TTC549 (cell line): Measurements from ENCODE around the gene ZMIZ1.

ENCODE experiments used
- FAIRE-seq: peaks from 2 replicates; lab custom pipeline; 2012; peaks lifted over from hg19 to GRCh38; lab: Jason Lieb, UNC

ZMIZ1 gene

DNA sequence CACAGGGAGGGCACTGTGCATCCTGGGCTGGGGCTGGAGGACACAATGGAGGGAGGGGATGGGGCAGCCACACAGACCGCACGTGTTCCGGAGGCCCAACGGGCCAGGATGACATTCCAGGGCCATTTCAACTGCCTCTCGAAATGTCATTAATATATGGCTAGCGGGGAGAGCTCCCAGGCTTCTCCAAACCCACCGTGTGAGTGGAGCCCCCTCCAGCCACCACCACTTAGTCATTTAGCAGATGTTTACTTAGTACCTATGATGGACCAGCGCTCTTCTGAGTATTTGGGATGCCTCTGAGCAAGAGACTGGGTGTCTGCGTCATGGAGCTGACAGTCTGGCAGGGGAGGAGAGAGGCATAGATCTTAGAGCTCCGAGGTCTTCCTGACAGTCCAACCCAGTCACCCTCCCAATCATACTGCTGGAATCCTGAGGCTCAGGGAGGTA, 107.3 kb downstream of the ZMIZ1 start:
- no peak for FAIRE-seq

DNA sequence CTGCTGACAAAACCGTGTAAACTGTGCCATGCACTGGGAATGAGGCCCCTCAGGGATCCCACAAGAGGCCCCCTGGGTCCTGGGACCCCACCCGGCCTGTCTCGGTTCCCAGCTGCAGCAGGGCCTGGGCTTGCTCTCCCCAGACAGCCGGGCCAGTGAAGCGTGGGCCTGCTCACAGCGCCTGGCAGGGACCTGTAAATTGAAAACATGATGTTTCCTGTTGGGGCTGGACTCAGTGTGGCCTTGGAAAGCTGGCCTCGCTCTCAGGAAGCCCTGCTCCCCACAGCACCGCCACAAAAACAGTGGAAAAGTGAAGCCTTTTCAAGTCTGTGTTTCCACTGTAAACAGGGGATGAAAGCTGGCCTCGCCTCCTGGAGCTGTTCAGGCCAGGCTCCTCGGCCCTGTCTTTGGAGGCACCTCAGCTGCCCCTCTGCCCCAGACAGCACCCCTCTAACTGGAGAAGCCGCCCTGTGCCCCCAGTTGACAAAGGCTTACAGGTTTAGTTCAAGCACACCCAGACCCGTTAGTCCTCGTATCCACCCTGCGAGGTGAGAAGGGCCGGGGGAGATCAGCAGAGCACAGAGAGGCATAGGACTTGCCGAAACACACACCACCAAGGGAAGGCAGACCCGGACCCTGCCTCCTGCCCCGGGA, 108.3 kb downstream of the ZMIZ1 start:
- FAIRE-seq = no peak

DNA sequence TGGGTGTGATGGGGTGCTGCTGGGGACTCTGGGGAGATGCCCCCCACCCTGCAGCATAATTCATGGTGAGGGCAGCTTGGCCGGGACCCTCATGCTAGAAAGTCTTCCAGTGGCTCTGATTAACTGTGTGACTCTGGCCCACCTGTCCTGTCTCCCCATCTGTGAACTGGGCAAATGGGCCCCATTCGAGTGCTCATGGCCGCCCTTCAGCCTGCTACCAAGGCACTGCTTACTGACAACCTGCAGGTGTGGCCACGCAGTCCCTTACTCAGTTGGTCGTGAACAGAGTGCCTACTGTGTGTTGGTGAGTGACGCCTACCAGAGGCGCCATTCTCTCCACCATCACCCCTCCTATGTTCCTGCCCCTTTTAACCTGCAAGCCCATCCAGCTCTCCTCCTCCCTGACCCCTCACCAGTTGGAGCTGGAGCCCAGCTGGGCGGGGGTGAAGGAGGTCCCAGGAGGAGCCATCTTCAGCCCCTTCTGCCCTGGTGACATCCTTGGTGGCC, 109.4 kb downstream of the ZMIZ1 start:
- no peak for FAIRE-seq

DNA sequence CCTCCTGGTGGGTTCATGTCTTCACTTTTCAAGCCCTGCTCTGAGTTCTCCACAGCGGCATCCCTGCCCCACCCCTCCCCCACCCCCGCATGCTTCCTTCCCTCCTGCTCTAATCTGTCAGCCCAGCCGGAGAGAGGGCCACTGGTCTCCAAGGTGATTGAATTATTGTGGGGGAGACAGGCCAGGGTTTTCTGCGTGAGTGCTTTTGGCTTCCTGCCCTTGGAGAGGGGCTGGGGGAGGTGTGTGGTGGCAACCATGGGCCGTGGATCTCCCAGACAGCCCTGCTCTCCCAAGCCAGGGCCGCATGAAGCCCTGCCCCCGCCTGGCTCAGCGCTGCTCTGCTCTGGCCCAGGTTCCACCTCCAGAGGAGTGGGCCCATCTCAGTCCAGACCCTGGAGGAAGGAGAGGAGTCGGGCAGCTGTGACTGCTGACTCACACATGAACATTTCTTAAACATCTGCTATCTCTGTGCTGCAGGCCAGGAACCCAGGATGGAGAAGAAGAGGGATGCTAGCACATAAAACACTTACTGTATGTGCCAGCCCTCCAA, 109.9 kb downstream of the ZMIZ1 start:
- no peak for FAIRE-seq

DNA sequence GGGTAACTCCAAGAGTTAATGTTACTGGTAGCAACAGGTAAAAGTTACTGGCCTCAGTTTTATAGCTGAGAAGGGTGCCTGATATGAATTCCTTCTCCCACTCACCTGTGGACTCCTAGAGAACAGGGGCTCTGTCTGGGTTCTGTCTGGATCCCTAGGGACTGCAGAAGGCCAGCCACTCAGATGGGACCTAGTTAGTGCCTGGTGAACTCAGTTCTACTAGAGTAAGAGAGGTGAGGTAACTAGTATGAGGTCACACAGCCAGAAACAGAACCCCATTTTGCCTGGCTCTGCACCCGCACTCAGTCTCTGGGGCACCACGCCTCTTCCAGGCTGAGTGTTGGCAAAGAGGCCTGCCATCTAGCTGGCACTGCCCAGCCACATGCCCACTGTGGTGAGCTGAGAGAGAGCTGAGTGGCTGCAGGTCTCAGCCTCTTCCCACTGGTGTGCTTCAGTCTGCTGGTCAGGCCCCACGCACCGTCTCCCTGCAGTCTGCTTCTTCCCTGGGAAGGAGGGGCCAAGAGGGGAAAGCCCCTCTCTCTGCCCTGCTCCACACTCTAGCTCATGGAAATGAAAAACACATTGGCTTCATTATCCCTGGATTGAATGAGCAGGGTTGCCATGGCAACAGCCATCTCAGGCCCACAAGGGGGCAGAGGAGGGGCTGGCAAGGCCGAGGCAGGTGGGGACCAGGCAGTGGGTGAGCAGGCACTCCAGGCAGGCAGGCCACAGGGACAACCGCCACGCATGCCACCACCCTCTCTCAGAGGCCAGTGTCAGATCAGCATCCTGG, 110.6 kb downstream of the ZMIZ1 start:
- FAIRE-seq = no peak

DNA sequence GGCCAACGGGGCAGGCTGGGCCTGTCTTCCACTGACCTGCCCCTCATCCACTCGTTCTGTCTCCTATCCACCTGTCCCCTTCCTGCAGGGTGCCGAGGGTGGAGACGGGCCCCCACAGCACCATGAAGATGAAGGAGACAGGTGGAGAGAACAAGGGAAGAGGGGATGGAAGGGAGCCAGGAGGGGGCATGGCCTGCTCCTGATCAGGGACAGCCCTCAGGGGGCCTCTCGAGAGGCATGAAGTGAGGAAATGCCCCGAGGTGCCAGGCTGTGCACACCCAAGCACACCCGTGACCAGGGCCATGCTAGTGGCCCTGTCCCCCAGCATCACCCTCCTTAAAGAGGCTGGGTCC, 111.2 kb downstream of the ZMIZ1 start:
- FAIRE-seq = no peak

DNA sequence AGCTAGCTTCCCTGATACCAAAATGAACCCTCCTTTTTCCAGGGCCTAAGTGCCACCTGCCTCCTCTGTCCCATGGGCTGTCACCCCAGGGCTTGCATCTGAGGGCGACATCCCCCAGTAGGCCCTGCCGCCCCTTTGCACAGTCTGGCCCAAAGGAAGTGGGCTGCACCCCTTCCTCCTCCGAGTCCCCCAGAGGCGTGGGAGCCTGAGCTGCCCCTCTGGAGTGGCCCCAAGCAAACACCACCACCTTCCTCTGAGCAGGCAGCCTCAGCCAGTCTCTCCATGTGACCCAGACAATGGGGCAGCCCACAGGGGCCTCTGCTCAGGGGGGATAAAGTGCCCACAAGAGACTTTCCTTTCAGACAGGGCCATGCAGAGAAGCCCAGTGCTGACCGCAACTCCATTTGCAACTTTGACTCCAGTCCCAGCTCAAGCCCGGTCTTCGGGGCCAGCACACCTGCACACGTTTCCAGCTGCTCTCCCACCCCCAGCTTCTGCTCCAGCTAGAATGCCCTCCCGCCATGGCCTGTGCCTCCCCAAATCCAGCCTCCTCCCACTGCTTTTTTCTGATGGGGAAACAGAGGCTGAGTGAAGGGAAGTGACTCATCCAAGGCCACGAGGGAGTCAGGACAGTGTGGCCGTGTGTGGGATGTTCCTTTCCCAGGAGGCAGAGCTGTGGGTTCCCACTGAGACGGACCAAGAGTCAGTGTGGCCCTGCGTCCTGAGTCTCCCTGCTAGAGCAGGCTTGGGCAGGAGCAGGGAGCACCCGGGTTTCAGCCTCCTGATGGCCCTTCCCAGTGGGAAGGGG, 111.9 kb downstream of the ZMIZ1 start:
- FAIRE-seq = no peak

DNA sequence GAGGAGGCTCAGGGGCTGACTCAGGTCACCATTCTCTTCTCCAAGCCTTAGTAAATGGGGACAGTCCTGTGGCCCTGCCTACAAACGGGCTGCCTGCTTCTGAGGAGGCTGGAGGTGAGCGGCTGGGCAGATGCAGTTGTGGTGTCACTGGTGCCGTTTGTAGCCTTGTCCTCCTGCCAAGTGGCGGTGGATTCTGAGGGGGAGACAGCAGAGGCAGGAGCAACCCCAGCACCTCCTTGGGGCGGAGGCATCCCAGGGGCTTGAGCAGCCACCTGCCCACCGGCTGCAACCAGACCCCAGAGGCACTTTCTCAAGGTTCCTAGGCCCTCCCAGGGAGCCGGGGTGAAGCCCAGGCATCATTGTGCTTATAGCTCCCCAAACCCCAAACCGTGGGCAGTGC, 112.5 kb downstream of the ZMIZ1 start:
- no peak for FAIRE-seq

DNA sequence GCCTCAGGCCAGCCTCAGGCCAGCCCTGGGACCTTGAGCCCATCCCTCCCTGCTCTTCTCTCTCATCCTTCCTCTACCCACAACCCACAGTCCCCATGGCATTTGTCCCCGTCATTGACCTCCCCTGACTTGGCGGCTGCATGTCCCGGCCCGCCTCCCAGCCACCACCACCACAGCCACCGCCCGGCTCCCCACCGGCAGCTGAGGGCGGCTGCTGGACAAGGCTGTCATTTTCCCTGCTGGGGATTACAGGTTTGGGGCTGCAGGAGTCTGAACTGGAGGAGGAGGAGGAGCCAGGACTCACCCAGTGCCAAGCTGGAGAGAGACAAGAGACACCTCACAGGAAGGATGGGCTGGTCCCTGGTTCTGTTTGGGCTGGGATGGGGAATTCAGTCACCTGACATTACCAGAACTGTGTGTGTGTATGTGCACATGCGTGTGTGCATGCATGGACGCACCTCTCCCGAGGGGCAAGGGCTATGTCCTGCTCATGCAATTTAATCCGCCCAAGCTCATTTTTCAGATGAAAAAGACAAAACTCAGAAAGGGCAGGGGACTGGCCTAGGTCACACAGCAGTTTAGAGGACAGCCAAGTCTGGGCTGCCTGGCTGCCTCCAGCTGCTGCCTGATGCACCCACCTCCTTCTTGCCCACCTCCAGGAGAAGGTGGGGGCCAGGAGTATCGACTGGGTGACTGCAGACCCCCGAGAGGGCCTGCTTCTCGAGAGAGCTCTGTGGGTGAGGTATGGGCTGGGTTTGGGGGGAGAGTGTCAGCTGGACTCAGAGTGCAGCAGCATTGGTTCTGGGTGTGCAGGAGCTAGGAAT, 113.1 kb downstream of the ZMIZ1 start:
- no peak for FAIRE-seq

DNA sequence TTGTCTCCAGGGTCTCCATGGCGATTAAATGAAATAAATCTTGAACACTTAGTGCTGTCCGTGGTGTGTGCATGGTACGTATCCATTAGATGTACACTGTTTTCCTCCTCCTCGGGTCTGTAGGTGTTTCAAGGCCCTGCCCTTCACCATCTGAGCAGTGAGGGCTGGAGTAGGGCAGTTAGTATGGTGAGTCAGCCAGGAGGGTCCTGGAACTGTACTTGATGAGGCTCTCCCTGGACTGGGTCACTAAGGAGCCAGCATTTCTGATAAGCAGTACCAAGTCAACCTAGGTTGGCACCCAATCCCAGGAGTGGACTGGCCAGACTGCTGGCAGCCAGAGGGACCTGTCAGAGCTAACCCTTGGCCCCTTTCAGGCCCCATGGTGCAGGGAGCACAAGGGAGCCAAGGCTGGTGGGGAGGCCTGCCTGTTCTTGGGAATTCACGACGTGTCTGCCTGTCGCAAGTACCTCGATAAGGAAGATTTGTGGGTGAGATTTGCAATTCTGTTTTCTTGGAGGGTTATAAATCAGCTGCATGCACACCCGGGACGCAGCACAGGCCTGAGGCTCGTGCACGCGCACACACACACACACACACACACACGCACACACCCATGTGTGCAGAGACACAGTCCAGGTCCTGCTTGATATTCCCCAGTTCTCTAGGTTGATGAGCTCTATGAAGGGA, 114.2 kb downstream of the ZMIZ1 start:
- no peak for FAIRE-seq

DNA sequence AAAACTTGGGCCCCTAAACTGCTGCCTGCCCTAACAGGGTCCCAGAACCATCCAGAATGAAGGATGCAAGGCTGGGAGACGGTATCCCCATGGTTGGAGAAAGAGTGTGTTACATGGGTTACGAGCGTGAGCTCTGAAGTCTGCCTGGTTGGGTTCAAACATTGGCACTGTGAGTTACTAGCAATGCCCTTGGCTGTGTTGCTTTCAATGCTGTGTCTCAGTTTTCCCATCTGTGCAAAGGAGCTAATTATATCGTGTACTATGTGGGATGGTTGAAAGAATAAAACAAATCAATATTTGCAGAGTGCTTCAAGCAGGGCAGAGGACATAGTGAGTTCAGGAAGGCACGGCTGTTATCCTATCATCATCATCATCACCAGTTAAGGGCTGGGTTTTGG, 114.7 kb downstream of the ZMIZ1 start:
- FAIRE-seq = no peak

DNA sequence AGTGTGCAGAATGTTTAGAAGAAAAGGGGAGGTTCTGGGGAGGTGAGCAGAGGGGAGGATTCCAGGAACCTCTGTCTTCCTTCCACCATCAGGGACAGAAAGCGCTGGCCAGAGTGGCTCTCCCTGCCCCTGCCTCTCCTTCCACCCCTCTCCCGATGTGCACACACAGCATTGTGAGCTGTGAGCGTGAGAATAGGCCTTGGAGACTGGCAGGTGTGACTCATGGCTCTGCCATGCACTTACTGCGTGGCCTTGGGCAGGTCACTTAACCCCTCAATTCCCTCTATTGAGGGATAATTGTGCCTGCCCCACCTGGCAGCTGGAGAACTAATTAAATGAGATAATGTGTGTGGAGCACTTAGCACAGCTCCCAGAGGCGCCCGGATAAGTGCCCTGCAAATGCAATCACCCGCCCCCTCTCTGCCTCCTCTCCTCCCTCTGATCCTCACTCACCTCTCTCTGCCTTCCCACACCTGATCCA, 115.4 kb downstream of the ZMIZ1 start:
- no peak for FAIRE-seq

DNA sequence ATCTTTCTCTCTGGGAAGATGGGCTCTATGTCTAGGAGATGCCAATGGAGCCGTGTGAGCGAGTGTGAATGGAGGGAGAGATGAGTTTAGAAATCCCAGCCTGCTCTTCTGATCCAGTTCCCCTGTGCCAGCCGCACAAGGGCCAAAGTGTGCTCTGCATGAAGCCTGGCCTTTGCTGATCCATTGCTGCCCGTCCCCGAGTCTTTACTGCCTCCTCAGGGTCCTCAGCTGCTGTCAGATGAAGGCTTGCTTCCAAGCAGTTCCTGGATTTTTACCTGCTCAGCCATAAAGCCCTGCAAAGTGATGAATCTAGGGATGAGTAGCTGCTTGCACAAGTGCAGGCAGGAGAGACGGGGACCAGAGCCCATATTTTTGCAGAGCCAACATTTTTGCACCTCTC, 115.9 kb downstream of the ZMIZ1 start:
- FAIRE-seq = no peak

DNA sequence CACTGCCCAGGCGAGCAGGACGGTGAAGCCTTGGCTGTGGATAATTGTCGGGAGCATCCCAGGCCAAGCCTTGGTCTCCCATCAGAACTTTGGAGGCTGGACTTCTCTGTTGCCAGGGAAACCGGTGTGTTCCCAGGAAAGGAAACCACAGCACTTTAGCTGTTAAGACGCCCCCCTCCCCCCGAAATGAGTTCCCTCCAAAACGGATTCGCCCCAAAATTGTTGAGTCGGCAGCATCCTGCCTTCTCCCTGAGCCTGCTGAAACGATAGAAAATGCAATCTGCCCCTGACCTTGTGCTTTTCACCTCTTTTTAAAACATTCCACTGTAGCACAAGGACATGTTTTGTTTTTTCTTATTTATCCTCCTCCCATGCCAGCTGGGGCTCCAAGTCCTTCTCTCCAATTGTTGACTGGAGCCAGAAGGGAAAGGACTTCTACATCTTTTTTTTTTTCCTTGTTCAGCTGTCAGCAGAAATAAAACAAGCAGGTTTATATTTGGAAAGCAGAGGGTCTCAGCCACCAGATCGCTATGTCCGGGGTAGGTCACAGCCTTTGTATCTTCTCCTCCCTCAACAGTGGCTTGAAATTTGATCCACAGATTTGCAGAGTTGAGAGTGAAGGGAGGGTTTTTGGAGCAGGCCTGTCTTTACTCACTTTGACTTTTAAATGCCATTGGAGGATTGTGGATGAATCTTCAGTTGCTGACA, 116.5 kb downstream of the ZMIZ1 start:
- FAIRE-seq = no peak

DNA sequence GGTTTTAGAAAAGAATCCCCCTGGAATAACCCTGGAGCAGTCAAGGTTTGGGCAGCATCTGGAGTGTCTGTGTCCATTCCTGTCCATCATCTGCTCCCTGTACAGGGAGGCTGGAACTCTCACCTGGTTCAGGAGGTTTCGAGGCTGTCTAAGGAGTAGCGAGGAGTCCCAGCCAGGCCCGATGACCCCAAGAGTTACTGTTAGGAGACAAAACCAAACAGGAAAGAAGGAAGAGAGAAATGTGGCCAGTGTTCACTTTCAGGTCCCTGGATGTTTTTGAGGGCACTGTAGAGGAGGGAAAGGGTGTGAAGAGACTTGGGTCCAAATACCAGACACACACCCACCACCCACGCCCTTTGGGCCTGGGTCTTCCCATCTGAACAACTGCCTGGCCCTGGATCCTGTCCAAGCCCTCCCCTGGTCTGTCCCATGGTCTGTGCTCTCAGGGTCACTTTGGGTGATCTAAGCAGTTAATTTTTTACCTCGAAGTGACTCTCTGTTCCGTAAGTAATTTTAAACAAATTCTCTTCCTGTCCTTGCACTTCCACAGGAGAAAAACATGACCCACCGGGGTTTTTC, 117.1 kb downstream of the ZMIZ1 start:
- no peak for FAIRE-seq

DNA sequence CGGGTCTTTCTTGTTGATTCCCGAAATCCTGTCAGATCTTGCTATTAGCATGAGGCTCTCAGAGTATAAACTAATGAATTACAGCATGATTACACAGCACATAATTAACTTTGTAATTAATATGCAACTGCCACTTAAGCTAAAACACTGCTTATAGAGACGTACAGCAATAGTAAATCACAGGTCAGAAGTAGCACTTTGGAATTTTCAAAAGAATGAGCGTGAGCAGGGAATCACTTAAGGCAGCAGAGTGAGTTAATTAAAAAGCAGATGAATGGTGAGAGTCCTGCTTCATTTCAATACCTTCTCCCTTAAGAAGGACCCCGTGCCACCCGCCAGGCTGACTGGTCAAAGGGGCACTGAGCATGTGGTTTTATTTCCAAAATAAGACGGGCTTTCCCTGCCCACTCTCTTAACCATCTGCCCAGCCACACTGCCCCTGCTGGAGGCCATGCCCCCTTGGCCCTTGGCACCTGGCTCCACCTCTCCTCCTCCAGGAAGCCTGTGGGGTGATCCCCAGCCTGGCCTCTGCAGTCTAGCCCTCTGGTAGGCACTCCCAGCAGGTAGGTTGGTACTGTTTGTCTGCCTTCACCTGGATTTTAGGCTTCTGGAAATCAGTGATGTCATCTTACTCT, 117.8 kb downstream of the ZMIZ1 start:
- no peak for FAIRE-seq

DNA sequence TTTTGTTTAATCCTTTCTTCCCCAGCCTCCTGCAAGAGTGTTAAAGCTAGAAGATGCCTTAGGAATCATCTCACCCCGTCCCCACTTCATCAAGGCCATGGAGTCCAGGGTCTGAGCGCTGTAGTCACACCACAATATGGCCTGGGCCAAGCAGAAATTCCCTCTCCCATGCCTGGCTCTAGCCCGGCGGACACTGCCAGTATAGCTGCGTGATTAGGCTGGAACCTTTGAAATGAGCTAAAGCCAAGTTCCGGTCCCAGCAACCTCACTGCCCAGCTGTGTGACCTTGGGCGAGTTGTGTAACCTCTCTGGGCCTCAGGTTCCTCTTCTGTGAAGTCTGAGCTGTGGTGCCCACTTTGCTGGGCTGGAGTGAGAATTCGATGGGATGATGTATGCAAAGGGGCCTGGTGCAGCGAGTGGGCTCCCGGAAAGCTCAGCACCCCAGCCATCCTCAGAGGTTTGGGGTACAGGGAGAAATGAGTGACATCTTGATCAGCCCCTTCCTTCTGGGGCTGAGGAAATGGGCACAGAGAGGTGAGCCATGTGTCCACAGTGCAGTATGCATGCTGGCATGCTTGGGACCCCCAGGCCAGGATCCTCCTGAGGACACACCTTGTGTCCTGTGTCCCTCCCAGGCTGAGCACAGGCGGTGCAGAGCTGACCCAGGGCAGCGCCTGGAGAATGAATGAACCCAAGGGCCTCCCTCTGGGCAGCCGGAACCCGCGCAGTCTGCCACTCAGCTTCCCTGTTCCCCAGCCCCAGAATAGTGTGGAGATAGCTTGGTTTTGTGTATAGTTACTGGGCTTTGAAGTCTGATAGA, 118.6 kb downstream of the ZMIZ1 start:
- no peak for FAIRE-seq

DNA sequence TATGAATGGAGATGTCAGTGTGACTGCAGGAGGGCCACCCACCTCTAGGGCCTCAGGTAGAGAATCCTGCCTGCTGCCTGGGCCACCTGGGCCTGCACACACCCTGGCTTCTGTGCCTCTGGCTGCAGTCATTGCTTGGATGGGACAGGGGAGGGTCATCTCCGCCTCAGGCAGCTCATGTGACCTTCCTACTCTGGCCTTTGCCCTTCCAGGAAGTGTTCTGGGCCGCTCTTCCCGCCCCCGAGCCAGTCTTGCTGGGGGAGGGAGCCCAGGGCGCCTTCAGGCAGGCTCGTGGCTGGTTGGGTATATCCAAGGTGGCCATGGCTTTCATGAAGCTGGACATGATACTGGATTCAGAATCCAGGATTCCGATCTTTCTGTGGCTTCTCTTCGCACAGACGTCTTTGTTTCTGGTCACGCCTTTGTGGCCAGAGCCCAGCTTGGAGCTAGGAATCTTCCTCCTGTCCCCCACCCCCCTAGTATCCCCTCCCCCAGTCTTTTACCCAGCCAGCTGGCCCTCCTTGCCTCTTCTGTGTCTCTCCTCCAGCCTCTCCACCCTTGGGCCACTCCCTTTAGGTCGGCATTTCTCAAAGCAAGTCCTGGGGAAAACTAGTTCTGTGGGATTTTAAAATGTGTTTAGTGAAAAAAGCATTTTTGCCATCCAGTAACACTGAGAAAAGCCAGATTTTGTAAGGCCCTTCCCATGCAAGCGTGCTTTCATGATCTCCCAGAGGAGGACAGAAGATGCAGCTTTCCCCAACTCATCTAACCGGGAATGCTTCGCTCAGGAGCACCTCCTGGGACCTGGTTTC, 119.6 kb downstream of the ZMIZ1 start:
- FAIRE-seq = no peak
